GM18505 (cell line): ENCODE data around the gene PPM1L.
A peak's percentile ranks its signal among the peaks of the same experiment; 100 is the strongest.

Experiments used
- ATAC-seq: cut with Tn5 transposase; IDR thresholded peaks from one replicate; pipeline ENCODE4 v1.9.1; 2021; ENCODE audit not compliant: unreplicated experiment
- POLR2A ChIP-seq: IDR thresholded peaks from 4 replicates; pipeline ENCODE4 v1.6.1; 2011; ENCODE audit warnings: borderline replicate concordance; ENCODE audit not compliant: insufficient read depth, insufficient read length; ENCODE audit errors: extremely low read depth

The PPM1L gene

GRCh38 chr3:161104561-161105551 is 348.8 kb downstream of the PPM1L start, which contains the start of gene B3GALNT1:
TSS of gene B3GALNT1 (minus strand) at chr3:161105349. CDS start at chr3:161086754, 18,595 bp downstream.
- peak; percentile 76 for ATAC-seq
- TF ChIP-seq POLR2A, result no peak

GRCh38 chr3:161107311-161107710 is 351.3 kb downstream of the PPM1L start:
- ATAC-seq, result no peak
- TF ChIP-seq POLR2A, result no peak

- ATAC-seq, result no peak
- TF ChIP-seq POLR2A, result no peak
Observed at GRCh38 chr3:161108840-161109239, 352.8 kb downstream of the PPM1L start.

- no peak for ATAC-seq
- no peak for TF ChIP-seq POLR2A
Observed at GRCh38 chr3:161117646-161118045, 361.6 kb downstream of the PPM1L start.

- no peak for TF ChIP-seq POLR2A
- ATAC-seq, result no peak
Observed at GRCh38 chr3:161126495-161126894, 370.5 kb downstream of the PPM1L start.
